GM19468 (cell line): ENCODE measurements around the gene ZNF567.
"Not testable (repeated sequence)": the region's sequence is repeated elsewhere in the genome, so short reads cannot be mapped to it uniquely, and the experiment has no call there.

Source experiments
- ATAC-seq: cut with Tn5 transposase; IDR thresholded peaks from one replicate; pipeline ENCODE4 v1.9.1; 2021; ENCODE audit warnings: mild to moderate bottlenecking, moderate library complexity, moderate number of reproducible peaks; ENCODE audit not compliant: unreplicated experiment; ENCODE audit errors: extremely low read depth

The ZNF567 gene

DNA sequence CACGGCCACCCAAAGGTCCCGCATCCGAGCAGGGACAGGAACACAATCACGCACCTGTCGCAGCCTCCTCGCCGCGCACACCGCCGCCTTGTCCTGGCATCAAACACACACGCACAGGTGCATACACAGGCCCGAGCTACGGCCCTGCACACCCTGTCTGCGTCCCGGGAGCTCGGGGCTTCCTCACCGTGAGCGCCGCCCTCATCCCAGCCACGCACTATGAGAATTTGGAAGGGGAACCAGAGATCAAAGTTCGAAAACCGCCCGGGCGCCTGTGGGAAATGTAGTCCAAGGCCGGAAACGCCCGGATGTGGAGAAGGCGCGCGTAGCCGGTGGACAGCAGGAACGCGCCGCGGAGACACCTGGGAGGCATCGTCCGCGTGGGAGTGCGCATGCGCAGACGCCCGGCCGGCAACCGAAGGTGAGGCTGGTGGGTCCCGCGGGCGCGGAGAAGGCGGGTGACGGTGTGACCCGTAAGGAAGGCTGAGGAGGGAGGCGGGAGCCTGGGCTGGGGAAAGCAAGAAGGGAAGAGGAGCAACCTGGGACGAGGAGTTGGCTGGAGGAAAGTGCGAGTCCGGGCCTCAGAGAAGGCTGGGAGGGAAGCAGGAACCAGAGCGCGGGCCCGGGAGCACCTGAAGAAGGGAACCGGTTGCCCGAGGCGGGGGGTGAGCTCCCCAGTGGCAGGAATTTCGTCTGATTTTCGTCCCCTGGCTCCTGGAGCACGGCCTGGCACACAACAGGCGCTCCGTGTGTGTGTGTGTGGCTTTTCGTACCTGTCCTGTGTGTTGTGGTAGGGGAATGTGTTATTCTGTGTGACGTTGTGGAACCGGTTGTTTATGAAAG, at the start of gene ZNF567:
ZNF567 (plus strand) TSS at position 399 of the 843 bp plus-strand sequence. CDS start 7,256 bp downstream, outside the sequence.
- ATAC-seq, result peak; percentile 59

GRCh38 chr19:36638862-36639510, 48.4 kb upstream of the ZNF567 start:
- ATAC-seq, result no peak

DNA sequence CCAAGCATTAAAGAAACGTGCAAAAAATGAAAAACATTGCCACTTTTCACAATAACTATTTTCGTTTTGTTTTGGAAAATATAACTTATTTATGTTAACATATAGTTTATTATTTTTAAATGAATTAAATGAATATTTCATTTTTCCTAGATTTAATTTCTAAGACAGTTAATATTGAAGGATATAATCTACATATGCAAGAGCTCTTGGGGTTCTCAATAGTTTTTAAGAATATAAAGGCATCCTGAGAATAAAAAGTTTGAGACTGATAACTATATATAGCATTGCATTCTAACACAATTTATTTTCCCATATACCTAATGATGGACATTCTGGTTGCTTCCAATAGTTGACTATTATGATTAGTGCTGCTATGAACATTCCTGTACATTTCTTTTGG, 40.7 kb upstream of the ZNF567 start:
- ATAC-seq, result no peak

- no peak for ATAC-seq
Observed at GRCh38 chr19:36652958-36653357, 34.5 kb upstream of the ZNF567 start.

- ATAC-seq, result no peak
Observed at GRCh38 chr19:36665832-36666231, 21.6 kb upstream of the ZNF567 start.

DNA sequence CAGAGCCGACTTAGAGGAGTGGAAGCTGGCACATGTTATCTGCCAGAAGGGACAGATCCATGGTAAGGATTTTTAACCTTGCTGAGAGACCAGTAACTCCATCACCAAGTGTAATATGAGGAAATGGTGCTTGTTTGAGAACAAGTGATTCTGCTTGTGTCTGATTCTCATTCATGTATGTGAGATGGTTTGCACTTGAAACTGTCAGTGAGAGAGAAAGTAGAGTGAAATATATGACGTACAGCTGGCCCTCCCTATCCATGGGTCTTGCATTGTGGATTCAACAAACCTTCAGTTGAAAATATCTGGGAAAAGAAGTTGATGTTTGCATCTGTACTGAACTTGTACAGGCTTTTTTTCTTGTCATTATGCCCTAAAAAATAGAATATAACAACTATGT, 18.8 kb upstream of the ZNF567 start:
- no peak for ATAC-seq

DNA sequence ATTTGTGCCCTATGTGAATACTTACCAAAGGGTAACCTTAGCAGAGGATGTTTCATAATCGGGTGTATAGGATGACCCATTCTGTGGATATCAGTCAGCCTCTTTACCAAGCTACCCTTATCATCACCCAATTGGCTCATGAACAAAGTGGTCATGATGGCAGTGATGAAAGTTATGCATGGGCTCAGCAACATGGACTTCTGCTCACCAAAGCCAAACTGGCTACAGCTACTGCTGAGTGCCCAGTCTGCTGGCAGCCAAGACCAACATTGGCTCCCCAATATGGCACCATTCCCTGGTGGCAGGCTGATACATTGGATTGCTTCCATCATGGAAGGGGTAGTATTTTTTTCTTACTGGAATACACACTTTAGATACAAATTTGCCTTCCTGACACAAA, 15.0 kb upstream of the ZNF567 start:
- no peak for ATAC-seq

DNA sequence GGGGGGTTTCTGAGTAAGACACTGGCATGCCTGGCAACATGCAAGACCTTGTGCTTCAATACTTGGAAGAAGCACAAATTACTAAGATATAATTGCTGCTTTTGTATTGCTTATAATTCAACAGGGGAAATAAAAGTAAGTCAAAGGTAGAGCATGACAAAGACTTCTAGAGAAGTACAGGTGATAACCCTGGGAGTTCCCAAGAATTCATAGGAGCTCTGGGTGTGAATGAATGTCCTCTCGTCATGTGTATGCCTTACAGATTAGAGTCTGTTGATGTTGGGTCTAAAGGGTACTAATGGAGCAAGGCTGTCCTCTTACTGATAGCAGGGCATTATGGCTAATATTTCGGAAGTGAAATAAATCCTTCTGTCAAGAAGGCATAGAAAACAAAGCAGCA, 13.2 kb upstream of the ZNF567 start:
- no peak for ATAC-seq

DNA sequence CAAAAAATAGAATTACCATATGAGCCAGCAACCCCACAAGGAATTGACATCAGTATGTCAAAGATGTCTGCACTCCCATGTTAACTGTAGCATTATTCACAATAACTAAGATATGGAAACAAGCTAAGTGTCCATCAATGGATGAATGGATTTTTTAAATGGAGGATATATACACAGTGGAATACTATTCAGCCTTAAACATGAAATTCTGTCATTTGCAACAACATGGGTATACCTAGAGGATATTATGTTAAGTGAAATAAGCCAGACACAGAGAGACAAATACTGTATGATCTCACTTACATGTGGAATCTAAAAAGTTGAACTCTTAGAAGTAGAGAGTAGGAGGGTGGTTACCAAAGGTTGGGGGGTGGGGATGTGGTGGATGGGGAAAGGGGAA, 8.0 kb upstream of the ZNF567 start:
- ATAC-seq, result no peak

- ATAC-seq, result no peak
Observed at GRCh38 chr19:36685835-36686234, 1.6 kb upstream of the ZNF567 start.

DNA sequence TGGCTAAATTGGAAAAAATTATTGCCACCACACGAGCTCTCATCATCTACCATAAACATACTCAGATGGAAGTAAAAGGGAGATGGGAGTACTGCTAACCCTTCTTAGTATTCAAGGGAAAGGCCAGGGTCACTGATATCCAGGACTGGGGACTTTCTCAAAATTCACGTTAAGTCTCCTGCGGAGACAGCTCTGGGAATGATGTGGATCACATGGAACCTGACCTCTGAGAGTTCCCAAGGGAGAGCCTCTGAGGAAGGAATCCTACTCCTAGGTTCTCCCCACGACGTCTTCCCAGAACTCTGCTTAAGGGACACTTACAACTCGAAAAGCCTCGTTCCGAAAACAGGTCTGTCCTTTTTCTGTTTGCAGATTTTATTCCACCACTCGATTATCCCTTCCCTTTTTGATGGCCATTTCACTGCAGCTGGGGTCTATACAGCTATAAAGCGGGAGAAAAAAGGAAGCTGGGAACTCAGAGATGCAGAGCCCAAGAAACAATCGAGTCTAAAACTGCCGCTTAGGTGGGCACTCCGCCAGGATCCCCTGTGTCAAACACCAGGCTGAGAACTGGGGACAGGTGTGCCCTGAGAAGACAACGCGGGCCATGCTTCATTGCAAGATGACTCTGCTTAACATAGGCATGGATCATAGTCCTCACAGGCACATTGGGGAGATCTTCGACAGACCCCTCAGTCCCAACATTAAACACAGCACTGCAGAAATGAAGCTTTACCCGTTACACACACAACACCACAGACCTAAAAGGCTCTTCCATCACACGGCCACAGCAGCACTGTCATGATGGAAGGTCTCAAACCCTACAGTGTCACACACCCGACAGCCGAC, 823 bp upstream of the ZNF567 start:
- no peak for ATAC-seq

GRCh38 chr19:36688058-36688457, 646 bp downstream of the ZNF567 start:
- ATAC-seq, result no peak

DNA sequence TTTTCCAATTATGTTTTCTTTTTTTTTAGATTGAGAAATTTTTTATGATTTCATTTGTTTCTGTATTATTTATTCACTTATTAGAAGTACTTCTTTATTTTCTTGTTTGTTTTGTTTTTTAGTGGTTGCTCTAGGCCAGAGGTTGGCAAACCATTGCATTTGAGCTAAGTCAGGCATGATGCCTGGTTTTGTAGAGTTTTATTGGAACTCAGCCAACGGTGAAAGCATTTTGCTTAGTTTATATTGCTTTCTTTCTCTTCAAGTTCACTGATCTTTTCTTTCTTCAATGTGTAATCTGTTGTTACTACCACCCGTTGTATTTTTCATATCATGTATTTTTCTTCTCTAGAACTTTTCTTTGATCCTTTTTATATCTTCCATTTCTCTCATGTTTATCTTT, 19.7 kb downstream of the ZNF567 start:
- ATAC-seq, result no peak

GRCh38 chr19:36709423-36709822, 22.0 kb downstream of the ZNF567 start:
- no peak for ATAC-seq

- no peak for ATAC-seq
Observed at GRCh38 chr19:36719687-36720556, 32.5 kb downstream of the ZNF567 start.

GRCh38 chr19:36736166-36736565, 48.8 kb downstream of the ZNF567 start:
- ATAC-seq, result not testable (repeated sequence)

- ATAC-seq, result no peak
Observed at GRCh38 chr19:36745870-36746269, 58.5 kb downstream of the ZNF567 start.

GRCh38 chr19:36747750-36748149, 60.3 kb downstream of the ZNF567 start:
- ATAC-seq, result no peak

DNA sequence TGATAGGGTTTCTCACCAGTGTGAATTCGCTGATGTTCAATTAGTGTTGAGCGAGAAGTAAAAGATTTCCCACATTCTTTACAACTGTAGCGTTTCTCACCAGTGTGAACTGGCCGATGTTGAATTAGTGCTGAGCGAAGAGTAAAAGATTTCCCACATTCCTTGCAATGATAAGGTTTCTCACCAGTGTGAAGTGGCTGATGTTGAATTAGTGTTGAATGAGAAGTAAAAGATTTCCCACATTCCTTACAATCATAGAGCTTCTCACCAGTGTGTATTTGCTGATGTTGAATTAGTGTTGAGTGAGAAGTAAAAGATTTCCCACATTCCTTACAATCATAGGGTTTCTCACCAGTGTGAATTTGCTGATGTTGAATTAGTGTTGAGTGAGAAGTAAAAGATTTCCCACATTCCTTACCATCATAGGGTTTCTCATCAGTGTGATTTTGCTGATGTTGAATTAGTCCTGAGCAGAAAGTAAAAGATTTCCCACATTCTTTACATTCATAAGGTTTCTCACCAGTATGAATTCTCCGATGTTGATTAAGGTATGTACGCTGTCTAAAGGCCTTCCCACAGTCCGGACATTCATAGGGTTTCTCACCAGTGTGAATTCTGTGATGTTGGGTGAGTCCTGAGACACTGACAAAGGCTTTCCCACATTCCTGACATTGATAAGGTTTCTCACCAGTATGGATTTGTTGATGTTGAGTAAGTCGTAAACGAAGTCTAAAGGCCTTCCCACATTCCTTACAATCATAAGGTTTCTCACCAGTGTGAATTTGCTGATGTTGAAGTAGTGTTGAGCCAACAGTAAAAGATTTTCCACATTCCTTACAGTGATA, 61.2 kb downstream of the ZNF567 start:
- no peak for ATAC-seq
